Measurements from ENCODE around the gene MACROH2A1.

The MACROH2A1 gene

GRCh38 chr5:135320718-135321484, 78.1 kb downstream of the MACROH2A1 start:
- Histone ChIP-seq H3K4me1 (ENCODE audit: control insufficient read depth, insufficient read depth, low read length) (no peaks in the 10 kb centered on the region), H3K9ac (ENCODE audit: low read length) (no peak overlapping the region), H3K36me3 (ENCODE audit: control insufficient read depth, insufficient read depth, low read length) (no peaks in the 10 kb centered on the region), H3K27me3 (ENCODE audit: control insufficient read depth, insufficient read depth, low read length) (peaks cover 4% of the 10 kb centered on the region; the same call in 1 of the 2 replicates), H3K4me3 (ENCODE audit: low read depth, low read length) (no peak overlapping the region), H3K27ac (ENCODE audit: low read depth, low read length) (no peak overlapping the region), H3K9me3 (ENCODE audit: control insufficient read depth, insufficient read depth, low read depth, low read length) (no peaks in the 10 kb centered on the region)

- Histone ChIP-seq H3K9me3 (ENCODE audit: control insufficient read depth, insufficient read depth, low read depth, low read length) (no peaks in the 10 kb centered on the region), H3K36me3 (ENCODE audit: control insufficient read depth, insufficient read depth, low read length) (no peaks in the 10 kb centered on the region), H3K4me3 (ENCODE audit: low read depth, low read length) (no peak overlapping the region), H3K9ac (ENCODE audit: low read length) (no peak overlapping the region), H3K27me3 (ENCODE audit: control insufficient read depth, insufficient read depth, low read length) (peaks cover 4% of the 10 kb centered on the region; the same call in 1 of the 2 replicates), H3K4me1 (ENCODE audit: control insufficient read depth, insufficient read depth, low read length) (no peaks in the 10 kb centered on the region), H3K27ac (ENCODE audit: low read depth, low read length) (no peak overlapping the region)
These were observed 79.0 kb downstream of the MACROH2A1 start for GRCh38 chr5:135319928-135320606.

- H3K4me3 ChIP-seq (ENCODE audit: low read depth, low read length) = no peak overlapping the region
- H3K9ac ChIP-seq (ENCODE audit: low read length) = no peak overlapping the region
- no peaks in the 10 kb centered on the region for H3K4me1 ChIP-seq (ENCODE audit: control insufficient read depth, insufficient read depth, low read length)
- H3K27me3 ChIP-seq (ENCODE audit: control insufficient read depth, insufficient read depth, low read length) = peaks cover 4% of the 10 kb centered on the region; the same call in 1 of the 2 replicates
- no peaks in the 10 kb centered on the region for H3K9me3 ChIP-seq (ENCODE audit: control insufficient read depth, insufficient read depth, low read depth, low read length)
- H3K27ac ChIP-seq (ENCODE audit: low read depth, low read length) = no peak overlapping the region
- H3K36me3 ChIP-seq (ENCODE audit: control insufficient read depth, insufficient read depth, low read length) = no peaks in the 10 kb centered on the region
These were observed 79.6 kb downstream of the MACROH2A1 start for GRCh38 chr5:135319458-135319857.

GRCh38 chr5:135318924-135319323, 80.1 kb downstream of the MACROH2A1 start:
- Histone ChIP-seq H3K27ac (ENCODE audit: low read depth, low read length) (no peak overlapping the region), H3K9me3 (ENCODE audit: control insufficient read depth, insufficient read depth, low read depth, low read length) (no peaks in the 10 kb centered on the region), H3K36me3 (ENCODE audit: control insufficient read depth, insufficient read depth, low read length) (no peaks in the 10 kb centered on the region), H3K4me3 (ENCODE audit: low read depth, low read length) (no peak overlapping the region), H3K9ac (ENCODE audit: low read length) (no peak overlapping the region), H3K27me3 (ENCODE audit: control insufficient read depth, insufficient read depth, low read length) (peaks cover 4% of the 10 kb centered on the region; the same call in 1 of the 2 replicates), H3K4me1 (ENCODE audit: control insufficient read depth, insufficient read depth, low read length) (no peaks in the 10 kb centered on the region)

- Histone ChIP-seq H3K4me3 (ENCODE audit: low read depth, low read length) (no peak overlapping the region), H3K36me3 (ENCODE audit: control insufficient read depth, insufficient read depth, low read length) (no peaks in the 10 kb centered on the region), H3K9ac (ENCODE audit: low read length) (no peak overlapping the region), H3K4me1 (ENCODE audit: control insufficient read depth, insufficient read depth, low read length) (no peaks in the 10 kb centered on the region), H3K27me3 (ENCODE audit: control insufficient read depth, insufficient read depth, low read length) (peaks cover 4% of the 10 kb centered on the region; the same call in 1 of the 2 replicates), H3K27ac (ENCODE audit: low read depth, low read length) (no peak overlapping the region), H3K9me3 (ENCODE audit: control insufficient read depth, insufficient read depth, low read depth, low read length) (no peaks in the 10 kb centered on the region)
These were observed 81.0 kb downstream of the MACROH2A1 start for GRCh38 chr5:135318037-135318436.

DNA sequence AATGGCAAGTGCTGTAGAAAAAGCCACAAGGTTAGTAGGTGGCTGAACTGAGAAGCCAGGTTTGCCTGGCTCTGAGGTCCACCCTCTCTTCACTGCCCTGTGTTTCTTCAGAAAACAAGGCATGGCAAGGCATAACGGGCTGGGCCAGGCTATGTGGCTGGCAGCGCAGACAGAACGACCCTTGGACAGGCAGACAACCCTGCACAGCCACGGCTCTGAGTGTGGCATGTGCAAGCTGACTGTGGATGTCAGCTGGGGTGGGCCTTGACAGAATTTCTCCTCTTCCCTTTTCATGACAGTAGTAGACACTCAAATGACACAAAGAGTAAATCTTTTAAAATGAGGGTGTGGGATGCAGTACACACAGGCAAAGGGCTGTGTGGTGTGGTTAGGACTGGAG, 81.7 kb downstream of the MACROH2A1 start:
- no peak overlapping the region for H3K4me3 ChIP-seq (ENCODE audit: low read depth, low read length)
- H3K9ac ChIP-seq (ENCODE audit: low read length) = no peak overlapping the region
- H3K9me3 ChIP-seq (ENCODE audit: control insufficient read depth, insufficient read depth, low read depth, low read length) = no peaks in the 10 kb centered on the region
- no peak overlapping the region for H3K27ac ChIP-seq (ENCODE audit: low read depth, low read length)
- H3K36me3 ChIP-seq (ENCODE audit: control insufficient read depth, insufficient read depth, low read length) = no peaks in the 10 kb centered on the region
- H3K4me1 ChIP-seq (ENCODE audit: control insufficient read depth, insufficient read depth, low read length) = no peaks in the 10 kb centered on the region
- peaks cover 4% of the 10 kb centered on the region; the same call in 1 of the 2 replicates for H3K27me3 ChIP-seq (ENCODE audit: control insufficient read depth, insufficient read depth, low read length)

DNA sequence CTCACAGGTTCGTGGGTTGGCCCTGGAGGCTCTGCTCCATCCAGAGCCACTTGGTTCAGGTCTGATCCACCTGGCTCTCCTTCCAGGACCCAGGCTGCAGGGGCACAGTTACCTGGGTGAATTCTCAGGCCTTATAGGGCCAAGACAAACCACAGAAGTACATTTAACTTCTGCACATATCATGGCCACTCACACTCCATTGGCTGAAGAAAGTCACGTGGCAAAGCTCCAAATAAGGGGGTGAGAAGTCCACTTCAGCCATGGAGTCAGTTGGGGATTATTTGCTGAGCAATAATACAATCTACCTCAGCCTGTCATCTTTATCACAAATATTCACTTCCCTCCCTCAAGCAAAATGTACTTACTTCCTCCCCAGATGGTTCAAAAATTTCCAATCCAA, 83.6 kb downstream of the MACROH2A1 start:
- Histone ChIP-seq H3K27ac (ENCODE audit: low read depth, low read length) (no peak overlapping the region), H3K36me3 (ENCODE audit: control insufficient read depth, insufficient read depth, low read length) (no peaks in the 10 kb centered on the region), H3K9me3 (ENCODE audit: control insufficient read depth, insufficient read depth, low read depth, low read length) (no peaks in the 10 kb centered on the region), H3K4me3 (ENCODE audit: low read depth, low read length) (no peak overlapping the region), H3K9ac (ENCODE audit: low read length) (no peak overlapping the region), H3K4me1 (ENCODE audit: control insufficient read depth, insufficient read depth, low read length) (no peaks in the 10 kb centered on the region), H3K27me3 (ENCODE audit: control insufficient read depth, insufficient read depth, low read length) (no peaks in the 10 kb centered on the region)

- no peaks in the 10 kb centered on the region for H3K36me3 ChIP-seq (ENCODE audit: control insufficient read depth, insufficient read depth, low read length)
- H3K4me3 ChIP-seq (ENCODE audit: low read depth, low read length) = no peak overlapping the region
- H3K27ac ChIP-seq (ENCODE audit: low read depth, low read length) = no peak overlapping the region
- no peaks in the 10 kb centered on the region for H3K9me3 ChIP-seq (ENCODE audit: control insufficient read depth, insufficient read depth, low read depth, low read length)
- no peaks in the 10 kb centered on the region for H3K4me1 ChIP-seq (ENCODE audit: control insufficient read depth, insufficient read depth, low read length)
- H3K9ac ChIP-seq (ENCODE audit: low read length) = no peak overlapping the region
- no peaks in the 10 kb centered on the region for H3K27me3 ChIP-seq (ENCODE audit: control insufficient read depth, insufficient read depth, low read length)
These were observed 85.1 kb downstream of the MACROH2A1 start for GRCh38 chr5:135313946-135314345.

DNA sequence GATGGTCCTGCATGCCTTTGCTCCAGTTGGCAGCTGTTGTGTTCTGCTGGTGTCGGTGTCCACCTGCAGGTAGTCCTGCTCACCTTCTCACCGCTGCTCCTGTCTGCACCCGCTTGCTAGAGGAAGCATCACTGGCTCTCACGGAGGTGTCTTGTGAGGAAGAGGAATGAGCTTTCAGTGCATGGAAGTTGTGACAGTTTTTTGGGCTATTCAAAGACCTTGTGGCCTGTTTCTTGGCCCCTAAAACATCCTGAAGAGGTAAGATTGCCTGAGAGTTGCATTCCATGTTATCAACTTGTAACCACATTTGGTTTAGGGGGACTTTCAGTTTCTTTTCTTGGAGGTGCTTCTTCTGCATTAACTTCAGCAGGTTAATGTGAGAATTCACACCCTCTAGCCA, 85.6 kb downstream of the MACROH2A1 start:
- no peaks in the 10 kb centered on the region; the same call in 1 of the 2 replicates for H3K27me3 ChIP-seq (ENCODE audit: control insufficient read depth, insufficient read depth, low read length)
- H3K4me1 ChIP-seq (ENCODE audit: control insufficient read depth, insufficient read depth, low read length) = no peaks in the 10 kb centered on the region
- no peak overlapping the region for H3K27ac ChIP-seq (ENCODE audit: low read depth, low read length)
- H3K9ac ChIP-seq (ENCODE audit: low read length) = no peak overlapping the region
- H3K9me3 ChIP-seq (ENCODE audit: control insufficient read depth, insufficient read depth, low read depth, low read length) = no peaks in the 10 kb centered on the region
- H3K4me3 ChIP-seq (ENCODE audit: low read depth, low read length) = no peak overlapping the region
- no peaks in the 10 kb centered on the region for H3K36me3 ChIP-seq (ENCODE audit: control insufficient read depth, insufficient read depth, low read length)

DNA sequence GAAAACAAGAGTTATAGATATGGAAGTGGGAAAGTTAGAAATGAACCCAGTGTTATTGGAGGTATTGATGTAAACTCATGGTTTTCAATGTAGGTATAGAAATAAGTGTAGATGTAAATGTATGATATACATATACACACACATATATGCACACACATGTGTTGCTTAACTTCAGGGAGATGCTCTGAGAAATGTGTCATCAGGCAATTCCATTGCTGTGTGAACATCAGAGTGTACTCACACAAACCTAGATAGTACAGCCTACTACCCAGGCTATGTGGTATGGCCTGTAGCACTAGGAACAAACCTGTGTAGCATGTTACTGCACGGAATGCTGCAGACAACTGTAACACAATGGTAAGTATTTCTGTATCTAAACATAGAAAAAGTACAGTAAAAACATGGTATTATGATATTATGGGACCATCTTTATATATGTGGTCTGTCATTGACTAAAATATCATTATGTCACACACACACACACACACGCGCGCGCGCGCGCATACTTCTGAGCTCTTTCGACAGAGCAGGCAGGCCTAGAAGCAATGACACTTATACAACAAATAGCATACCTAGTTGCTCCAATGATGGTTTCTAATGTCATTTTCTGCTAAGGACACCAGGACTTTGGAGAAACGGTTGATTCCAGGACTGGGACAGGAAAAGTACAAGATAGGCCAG, 86.6 kb downstream of the MACROH2A1 start:
- Histone ChIP-seq H3K9me3 (ENCODE audit: control insufficient read depth, insufficient read depth, low read depth, low read length) (no peaks in the 10 kb centered on the region), H3K4me1 (ENCODE audit: control insufficient read depth, insufficient read depth, low read length) (peaks cover 6% of the 10 kb centered on the region), H3K9ac (ENCODE audit: low read length) (no peak overlapping the region), H3K36me3 (ENCODE audit: control insufficient read depth, insufficient read depth, low read length) (no peaks in the 10 kb centered on the region), H3K4me3 (ENCODE audit: low read depth, low read length) (no peak overlapping the region), H3K27me3 (ENCODE audit: control insufficient read depth, insufficient read depth, low read length) (no peaks in the 10 kb centered on the region; the same call in 1 of the 2 replicates), H3K27ac (ENCODE audit: low read depth, low read length) (no peak overlapping the region)

All from HUES6 (cell line).